Activated naive CD4-positive, alpha-beta T cell treated with anti-CD3 and anti-CD28 coated beads, Interleukin-2, amount 50 U/mL, for 16 hours (primary cell): ENCODE data around the gene TBPL1.
"Not testable (repeated sequence)": the region's sequence is repeated elsewhere in the genome, so short reads cannot be mapped to it uniquely, and the experiment has no call there.

Source experiments
- DNase-seq: peaks from one replicate; pipeline ENCODE4 v3.0.0-alpha.2; 2020

Gene TBPL1

DNA sequence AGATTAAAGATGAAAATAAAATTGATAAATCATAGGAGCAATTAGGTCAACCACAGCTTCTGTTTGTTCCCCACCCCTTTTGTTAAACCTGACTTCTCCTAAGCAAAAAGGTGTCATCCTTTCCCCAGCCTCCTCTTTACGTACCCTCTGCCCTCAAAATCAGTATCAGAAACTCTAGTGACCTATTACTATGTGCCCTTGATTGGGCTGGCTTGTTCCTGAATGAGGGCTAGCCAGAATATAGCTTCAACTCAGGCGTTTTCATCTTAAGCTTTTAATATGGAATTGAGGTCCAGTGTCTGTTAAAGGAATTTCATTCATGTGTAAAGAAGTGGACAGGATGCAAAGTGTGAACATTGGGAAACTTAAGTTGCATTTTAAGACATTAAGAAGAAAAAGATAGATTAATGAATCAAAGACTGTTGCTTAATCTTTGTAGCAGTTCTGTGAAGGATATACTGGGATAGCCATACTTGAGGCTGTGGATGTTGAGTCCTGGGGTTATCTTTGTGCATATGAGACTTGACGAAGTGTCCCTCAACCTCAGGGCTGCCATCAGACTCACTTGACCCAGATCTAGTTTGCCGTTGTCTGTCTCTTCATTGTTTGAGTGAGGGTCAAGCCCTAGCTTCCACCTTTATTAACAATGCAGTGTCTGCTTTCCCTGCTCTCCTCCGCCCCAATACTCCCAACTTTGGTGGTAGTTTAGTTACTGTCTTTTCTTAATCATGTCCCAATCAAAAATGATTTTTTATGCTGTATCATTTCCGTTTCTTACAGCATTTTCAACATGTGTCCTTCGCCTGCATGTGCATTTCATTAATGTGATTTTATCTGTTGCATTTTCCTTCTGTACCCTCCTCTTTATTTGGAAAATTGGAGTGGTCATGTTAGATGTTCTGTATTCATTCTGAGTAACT lies 1.9 kb downstream of the TBPL1 start:
- DNase-seq = no peak

DNA sequence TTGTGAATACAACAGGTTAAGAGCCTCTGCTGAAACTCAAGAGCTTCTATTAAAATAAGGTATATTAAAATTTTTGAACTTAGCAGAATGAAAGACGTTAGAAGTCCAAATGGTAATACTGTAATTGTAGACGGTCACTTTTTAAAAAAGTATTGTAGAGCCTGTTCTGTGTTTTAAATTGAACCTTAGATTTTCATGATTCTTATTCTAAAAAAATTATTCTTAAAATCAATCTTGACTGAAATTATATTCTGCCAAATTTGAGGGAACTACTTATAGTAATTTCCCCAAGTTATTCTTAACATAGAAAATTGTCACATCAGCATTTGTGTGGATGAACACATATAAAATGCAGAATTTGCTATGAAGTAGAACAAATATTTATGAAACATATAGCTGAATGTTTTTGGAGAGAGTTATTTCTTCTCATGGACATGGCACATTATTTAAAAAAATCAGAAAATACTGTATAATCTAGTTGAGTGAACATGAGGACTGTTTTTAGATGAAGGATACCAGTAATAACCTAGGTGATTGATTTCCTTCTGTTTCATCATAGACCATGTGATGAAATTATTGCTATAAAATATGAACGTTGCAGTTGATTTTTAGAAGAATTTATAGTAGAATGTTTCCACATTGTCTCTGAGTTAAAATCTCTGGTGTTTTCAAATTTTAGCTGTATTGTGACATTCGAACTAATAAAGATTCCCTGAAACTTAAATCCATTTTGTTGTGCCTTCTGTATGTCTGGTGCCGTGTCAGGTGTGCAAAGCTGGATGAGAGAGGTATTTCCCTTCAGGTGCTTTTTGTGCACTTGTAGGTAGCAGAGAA lies 2.8 kb downstream of the TBPL1 start:
- DNase-seq = no peak

DNA sequence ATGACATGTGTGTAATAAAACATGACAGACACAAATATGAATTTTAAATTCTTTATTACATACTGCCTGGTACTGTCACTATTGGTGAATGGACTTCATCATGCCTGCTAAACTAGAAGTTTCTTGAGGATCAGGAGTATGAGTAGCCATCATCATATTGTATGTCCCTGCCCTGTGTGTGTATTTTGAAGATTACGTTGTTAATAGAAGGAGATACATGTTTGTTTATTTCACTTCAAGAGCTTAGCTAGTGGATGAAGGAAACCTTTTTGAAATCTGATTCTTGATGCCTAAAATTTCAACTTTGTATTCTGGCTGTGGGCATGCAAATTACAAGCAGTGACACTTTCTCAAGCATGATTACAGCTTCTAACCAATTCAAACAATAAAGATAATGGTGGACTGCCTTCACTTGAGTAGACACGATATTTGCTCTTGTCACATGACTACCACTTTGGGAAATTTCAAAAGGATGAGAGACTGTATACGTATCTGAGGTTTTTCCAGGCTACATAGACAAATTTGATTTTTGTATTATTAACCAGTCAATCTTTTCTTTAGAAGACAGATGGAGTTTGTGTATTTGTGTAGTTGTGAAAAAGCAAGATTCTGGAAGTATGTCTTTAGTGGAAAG lies 3.5 kb downstream of the TBPL1 start:
- DNase-seq = no peak

DNA sequence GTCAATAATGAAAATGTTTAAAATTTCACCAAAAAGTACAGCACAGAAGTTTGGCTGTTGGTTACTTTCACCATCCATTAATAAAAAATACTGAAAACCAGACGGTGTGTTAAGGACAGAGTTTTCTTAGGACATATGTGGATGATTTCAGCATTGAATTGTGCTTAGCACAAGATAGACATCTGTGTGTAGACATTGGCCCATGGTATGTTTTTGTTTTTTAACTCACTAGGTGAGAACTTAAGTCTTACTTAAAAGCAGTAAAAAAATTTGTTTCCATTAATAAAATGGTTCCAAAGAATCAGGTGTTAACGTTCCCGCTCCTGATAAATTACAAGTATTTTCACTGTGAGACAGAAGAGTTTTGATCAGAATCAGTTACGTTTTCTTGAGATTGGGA lies 4.2 kb downstream of the TBPL1 start:
- no peak for DNase-seq

DNA sequence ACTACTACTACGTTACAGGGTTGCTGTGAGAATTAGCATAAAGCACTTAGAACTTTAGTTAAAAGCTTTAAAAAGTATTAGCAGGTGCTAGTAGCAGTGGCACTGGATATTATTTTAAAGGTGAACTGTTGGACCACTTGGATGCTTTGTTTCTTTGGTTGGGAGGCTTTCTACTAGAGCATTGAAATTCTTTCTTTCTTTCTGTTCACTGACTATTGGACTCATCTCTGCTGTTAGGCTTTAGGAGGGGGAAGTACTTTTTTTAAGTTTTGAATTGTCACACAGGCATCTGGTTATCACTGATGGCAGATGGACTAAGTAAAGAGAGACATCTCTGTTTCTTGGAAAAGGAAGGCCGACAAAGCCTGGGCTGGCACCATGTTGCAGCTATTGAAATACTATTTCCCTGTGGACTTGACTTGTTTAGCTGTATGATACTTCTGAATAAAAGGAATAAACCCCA lies 4.8 kb downstream of the TBPL1 start:
- no peak for DNase-seq

DNA sequence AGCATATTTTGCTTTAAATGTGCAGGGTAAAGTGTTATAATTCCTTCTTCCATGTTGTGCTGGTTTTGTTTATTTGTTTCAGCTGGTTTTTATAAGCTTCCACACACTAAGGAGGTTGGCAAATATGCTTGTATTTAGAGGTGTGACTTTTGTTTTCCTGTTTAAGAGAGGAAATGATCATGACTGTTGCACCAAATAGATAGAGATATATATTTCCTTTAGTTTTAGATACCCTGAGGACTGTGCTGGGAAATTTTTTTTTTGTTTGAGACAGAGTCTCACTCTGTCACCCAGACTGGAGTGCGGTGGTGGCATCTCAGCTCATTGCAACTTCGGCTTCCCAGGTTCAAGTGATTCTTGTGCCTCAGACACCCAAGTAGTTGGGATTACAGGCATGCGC lies 5.8 kb downstream of the TBPL1 start:
- DNase-seq = no peak

DNA sequence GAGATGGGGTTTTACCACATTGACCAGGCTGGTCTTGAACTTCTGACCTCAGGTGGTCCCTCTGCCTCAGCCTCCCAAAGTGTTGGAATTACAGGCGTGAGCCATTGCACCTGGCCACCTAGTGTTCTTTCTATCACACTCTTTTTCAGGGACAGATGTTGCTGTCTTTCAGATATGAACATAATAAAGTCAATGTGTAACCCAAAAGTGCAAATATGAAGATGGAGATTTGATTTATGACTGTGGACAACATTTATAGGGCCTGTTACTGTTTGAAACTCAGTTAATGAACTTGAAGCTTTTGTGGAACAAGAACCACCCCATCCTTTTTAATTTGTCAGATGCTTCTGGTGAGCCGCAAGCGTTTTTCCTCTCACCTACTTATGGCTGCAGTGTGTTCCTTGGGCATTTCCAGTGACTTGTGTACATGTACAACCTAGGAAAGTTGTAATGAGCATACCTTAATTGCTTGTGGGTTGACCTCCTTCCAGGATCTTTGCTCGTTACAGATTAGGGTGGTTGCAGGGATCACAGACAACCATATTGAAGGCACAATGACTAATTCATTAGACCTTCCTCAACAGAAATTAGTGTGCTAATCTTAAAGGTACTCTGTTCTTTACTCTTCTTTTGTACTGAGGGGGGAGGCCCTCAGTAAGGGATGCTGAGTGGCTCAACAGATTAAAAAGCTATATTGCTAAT lies 6.8 kb downstream of the TBPL1 start:
- DNase-seq = no peak

DNA sequence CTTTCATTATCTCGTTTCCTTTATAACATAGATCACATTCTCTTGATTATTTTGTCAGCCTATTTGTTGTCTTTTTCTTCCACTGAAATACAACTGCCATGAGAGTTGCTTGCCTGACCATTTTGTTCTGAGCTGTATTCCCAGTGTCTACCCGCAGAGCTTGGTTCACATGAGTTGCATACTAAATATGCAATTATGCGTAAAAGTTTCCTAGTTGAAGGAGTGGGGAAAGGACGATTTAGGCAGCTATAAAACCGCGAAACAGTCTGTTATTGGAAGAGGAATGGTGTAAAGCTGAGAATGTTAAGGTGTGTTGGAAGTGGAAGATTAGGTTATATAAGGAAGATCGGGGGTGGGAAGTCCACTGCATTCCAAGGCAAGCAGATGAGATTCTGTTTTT lies 8.8 kb downstream of the TBPL1 start:
- DNase-seq = no peak

DNA sequence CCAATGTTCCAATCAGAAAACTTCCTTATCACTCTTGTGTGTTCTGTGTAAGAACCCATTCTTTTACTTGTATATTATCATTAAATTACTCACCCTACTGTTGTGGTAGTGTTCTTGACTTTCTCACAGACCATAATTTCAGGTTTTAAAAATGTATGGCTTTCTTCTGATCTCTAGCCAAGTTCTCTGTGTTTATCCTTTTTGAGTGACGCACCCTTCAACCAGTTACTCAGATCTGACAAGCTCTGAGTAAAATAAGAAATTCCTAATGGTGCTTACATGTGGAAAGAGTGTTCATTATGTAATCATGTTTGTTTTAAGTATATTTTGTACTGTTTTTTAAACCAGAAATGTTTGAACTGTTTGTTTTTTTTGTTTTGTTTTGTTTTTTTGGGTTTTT lies 11.0 kb downstream of the TBPL1 start:
- no peak for DNase-seq

DNA sequence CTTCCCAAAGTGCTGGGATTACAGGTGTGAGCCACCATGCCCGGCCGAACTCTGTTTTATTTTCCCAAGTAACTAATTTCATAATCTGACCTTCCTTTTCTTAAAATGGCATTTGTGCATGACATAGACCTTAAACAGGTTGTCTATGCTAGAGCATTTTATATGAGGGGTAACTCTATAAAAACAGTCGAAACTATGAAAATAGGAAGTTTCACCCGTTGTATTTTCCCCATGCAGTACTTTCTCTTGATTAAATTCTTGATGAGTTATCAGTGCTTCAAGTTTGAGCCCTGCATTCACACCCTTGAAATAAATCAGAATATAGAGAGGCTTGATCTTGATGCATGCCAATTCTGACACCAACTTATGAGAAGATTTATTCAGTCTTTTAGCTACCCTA lies 11.7 kb downstream of the TBPL1 start:
- no peak for DNase-seq

DNA sequence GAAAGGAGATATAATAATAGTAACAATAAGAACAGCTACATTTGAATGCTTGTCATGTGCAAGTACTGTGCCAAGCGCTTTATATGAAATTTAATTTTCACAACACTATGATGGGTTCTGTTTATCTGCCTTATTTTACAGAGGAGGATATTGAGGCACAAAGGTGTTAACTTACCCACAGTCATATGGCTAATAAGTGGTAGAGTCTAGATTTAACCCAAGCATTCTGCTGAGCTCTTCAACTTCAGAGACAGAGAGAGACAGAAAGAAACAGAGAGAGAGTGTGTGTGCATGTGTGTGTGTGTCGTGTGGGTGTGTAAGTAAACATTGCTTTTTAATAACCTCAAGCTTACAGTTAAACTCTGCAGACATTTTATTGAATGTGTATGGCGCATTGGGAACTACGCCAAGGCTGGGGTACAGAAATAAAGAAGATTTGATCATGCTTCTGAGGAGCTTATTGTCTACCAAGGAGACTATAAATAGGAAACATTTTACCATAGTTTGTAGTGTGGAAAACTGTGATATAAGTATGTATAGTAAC lies 12.9 kb downstream of the TBPL1 start:
- DNase-seq = no peak

DNA sequence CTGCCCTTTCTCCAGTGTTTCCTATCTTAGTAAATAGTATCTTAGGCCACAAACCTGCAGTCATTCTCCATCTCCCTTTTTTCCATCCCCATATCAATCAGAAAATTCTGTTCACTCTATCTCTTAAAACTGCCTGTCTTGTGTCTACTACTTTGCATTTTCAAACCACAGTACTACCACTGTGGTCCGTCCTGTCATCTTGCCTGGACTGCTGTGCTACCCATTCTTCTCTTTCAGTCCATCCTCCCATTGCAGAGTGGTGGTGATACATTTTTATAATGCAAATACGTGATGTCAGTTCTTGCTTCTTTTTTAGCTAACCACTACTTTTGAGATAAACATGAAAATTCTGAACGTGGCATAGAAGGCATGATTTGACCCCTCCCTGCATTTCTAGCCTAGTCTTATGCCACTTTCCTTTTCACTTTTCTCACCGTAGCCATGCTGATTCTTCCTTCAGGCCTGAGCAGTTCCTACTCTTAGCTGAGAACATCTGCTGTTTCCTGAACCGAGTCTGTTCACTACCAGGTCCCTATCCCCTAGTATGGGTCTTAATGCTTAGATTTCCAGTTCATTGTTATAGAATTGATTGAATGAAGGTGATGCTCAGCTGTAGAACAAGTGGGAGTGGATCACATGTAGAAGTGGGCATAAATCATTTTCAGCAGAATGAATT lies 13.8 kb downstream of the TBPL1 start:
- DNase-seq = no peak

DNA sequence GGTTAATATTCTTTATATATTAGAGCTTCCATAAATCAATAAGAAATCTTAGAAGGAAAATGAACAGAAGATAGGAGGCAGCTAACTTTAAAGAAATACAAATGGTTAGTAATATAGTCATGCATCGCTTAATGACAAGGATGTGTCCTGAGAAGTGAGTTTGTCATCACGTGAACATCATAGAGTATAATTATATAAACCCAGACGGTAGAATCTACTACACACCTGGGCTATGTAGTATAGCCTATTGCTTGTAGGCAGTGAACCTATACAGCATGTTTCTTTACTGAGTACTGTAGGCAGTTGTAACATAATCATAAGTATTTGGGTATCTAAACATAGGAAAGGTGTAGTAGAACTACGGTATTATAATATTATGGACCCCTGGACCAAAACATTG lies 14.3 kb downstream of the TBPL1 start:
- no peak for DNase-seq

DNA sequence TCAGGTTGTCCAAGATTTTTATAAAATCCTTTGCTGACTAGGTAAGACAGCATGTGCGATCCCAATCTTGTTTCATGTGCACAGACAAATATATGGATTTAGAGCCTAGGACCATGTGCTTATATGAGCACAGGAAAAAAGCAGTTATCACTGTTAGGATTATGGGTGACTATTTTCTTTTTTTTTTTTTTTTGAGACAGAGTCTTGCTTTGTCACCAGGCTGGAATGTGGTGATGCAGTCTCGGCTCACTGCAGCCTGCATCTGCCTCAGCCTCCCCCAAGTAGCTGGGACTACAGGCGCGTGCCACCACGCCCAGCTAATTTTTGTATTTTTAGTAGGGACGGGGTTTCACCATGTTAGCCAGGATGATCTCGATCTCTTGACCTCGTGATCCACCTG lies 14.8 kb downstream of the TBPL1 start:
- not testable (repeated sequence) for DNase-seq

DNA sequence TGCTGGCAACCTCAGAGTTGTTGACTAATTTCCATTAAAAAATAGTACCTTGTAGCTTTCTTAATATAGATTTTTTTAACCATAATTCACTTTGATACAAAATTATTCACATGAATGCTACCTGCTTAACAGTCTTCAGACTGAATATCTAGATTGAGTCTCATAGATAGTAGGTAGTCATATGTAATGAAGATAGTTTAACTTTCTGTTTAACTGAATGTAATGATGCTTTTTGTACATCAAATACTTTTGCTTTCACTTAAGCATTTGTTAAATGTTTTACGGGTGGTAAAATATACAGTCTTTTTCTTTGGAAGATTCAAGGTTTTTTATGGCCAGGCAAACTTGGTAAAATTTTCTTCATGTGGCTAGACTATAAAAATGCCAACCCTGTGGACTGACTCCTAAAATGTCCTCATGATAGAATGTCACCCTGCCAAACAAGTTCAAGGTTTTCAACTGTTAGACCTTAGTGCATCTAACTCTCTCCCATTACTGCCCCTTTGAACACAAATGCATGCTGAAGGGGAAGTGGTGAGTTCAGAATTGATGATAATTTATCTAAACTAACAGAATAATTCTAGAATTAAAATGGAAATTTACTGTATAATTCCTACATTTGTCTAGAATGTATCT lies 16.4 kb downstream of the TBPL1 start:
- no peak for DNase-seq

DNA sequence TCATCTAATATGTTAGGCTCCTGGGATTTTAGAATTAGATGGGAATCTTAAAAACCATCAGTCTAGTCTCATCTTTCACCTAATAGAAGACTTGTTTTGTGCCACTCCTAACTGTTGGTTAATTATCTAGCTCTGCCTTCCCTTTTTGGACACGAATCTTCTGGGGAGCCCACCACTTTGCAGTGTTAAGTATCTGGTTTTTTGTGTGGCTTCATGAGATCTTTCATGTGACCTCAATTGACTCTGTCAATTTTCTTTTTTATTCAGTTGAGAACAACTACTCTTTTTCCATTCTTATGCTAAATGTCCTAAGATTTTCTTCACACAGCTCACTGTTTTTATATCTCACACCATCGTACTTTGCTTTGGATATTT lies 16.9 kb downstream of the TBPL1 start:
- DNase-seq = no peak

DNA sequence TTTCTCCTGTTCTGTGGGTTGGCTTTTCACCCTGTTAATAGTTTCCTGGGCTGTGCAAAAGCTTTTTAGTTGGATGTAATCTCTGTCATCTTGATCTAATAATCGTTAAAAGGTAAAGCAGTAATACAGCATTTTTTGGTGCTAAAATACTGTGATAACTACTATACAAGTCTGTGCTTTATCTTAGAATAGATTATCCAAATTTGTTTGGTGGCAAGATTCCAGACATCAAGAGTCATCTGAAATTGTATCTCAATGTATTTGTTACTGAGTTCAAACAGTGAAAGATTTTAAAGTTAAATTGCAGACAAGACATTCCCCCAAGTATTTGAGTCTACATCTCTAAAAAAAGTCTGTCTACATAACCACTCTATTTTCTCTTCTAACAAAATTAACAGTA lies 18.8 kb downstream of the TBPL1 start:
- DNase-seq = no peak

DNA sequence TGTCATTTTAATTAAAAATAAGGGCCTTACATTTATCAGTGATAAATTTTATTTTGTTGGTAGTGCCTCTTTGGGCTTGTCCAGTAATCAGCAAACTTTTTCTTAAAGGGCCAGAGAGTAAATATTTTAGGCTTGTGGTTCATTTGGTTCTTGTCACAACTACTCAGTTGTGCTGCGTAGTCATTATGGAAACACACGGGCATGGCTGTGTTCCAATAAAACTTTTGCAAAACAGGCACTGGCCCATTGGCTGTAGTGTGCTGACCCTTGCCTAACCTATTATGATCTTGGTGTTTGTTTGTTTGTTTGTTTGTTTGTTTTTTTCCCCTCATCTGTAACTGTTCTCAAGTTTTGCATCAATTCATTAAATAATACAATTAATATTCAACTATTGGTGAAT lies 19.4 kb downstream of the TBPL1 start:
- DNase-seq = no peak

DNA sequence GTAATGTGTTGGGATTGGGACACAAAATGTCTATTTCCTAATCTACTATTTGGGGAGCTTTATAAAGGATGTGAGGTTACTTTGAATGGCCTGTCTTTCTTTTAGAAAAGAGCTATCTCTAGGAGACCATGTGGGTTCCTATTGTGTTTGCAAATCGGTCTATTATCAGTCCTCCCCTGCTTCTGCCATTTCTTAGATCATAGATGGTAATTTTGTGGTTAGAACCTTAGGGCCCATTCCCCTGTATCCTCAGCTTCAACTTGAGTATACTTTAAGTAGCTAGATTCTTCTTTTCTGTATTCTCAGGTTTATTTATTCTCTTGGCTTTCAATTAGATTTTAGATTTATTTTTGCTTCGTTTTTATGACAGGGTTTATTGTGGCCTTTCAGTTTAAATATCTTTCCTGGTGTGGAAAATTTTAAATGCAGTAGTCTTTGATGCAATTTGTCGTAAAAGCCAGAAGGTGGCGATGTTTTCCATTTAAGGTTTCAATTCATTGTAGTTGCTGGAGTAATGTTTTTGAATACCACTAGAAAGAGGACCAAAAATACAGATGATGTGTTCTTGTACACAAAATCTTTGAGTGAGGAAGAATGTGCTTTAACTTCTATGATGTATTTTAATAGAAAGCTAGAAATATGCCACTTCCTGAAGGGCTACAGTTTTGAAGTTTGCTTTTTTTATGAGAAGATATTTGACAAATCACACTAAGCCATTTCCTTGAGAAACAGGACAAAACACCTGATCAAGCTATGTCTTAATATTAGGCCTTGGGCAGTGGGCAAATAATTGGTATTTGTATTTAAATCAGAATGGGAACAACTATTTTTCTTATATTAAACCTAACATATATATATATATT lies 20.3 kb downstream of the TBPL1 start:
- DNase-seq = no peak
